Measurements from ENCODE around the gene TNN.

- TF ChIP-seq CTCF (IDR thresholded peaks at IDR 0.05; ENCODE audit: poor library complexity, severe bottlenecking) (no peak), EZH2 (IDR thresholded peaks at IDR 0.05; ENCODE audit: borderline replicate concordance, insufficient read depth, low read length, poor library complexity, severe bottlenecking) (no peak), EP300 (conservative IDR thresholded peaks at IDR 0.05; ENCODE audit: poor library complexity, severe bottlenecking) (no peak), TAF1 (IDR thresholded peaks at IDR 0.05; ENCODE audit: low read depth) (no peak), RAD21 (conservative IDR thresholded peaks at IDR 0.05) (no peak), REST (IDR thresholded peaks at IDR 0.05; ENCODE audit: borderline replicate concordance) (no peak)
Measured at GRCh38 chr1:175062339-175062738, 5.3 kb upstream of the TNN start.
